Breast epithelium (tissue), 3 donors: ENCODE results near the gene SCN1B.

ENCODE experiments used
- CTCF ChIP-seq, 3 donors: fragments of 450-650 bp; IDR thresholded peaks; one replicate each; pipeline ENCODE4 v1.5.1; 2016 to 2017; ENCODE audit warnings: antibody characterized with exemption in 3 of 3, mild to moderate bottlenecking in 3 of 3, moderate library complexity in 3 of 3
- POLR2A ChIP-seq: fragments of 450-650 bp; IDR thresholded peaks from one replicate; pipeline ENCODE4 v1.6.1; 2016; ENCODE audit warnings: antibody characterized with exemption, mild to moderate bottlenecking, moderate library complexity
- POLR2AphosphoS5 ChIP-seq, 3 donors: sonication (generic); formaldehyde crosslinking; IDR thresholded peaks; one replicate each; pipeline ENCODE4 v1.6.1; 2017; ENCODE audit warnings: antibody characterized with exemption in 3 of 3

GRCh38 chr19:35054626-35055025 lies 24.4 kb downstream of the SCN1B start:
- TF ChIP-seq POLR2AphosphoS5 (IDR thresholded peaks at IDR 0.05) (no peak), CTCF (IDR thresholded peaks at IDR 0.05) (no peak), POLR2A (no peak)
